ENCODE data around the gene ACTRT1. TPM values are rescaled to one million over a fixed set of nuclear protein-coding genes. Genes with fewer than 3 reads are reported as not detected.

Gene ACTRT1
- total RNA-seq, 2 donors from 2014 or later, result 0.42 TPM; not detected in 1

DNA sequence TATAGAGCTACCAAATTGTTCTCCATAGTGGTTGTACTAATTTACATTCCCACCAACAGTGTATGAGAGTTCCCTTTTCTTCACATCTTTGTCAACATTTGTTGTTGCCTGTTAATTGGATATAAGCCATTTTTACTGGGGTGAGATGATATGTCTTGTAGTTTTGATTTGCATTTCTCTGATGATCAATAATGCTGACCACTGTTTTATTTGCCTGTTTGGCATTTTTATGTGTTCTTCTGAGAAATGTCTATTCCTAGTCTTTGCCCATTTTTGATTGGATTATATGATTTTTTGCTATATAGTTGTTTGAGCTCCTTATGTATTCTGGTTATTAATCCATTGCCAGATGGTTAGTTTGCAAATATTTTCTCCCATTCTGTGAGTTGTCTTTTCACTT lies 44.3 kb downstream of the ACTRT1 start:
- Histone ChIP-seq H3K4me1 (ENCODE audit: control insufficient read depth, insufficient read depth, low read length) (no peaks in the 10 kb centered on the region), H3K27ac (ENCODE audit: low read depth, low read length) (no peak overlapping the region), H3K9ac (ENCODE audit: extremely low read depth, low read length, poor library complexity, severe bottlenecking) (no peak overlapping the region), H3K4me3 (ENCODE audit: low read length) (no peak overlapping the region), H3K36me3 (ENCODE audit: control insufficient read depth, insufficient read depth, low read length) (no peaks in the 10 kb centered on the region), H3K27me3 (ENCODE audit: control insufficient read depth, insufficient read depth, low read length, poor library complexity, severe bottlenecking) (no peaks in the 10 kb centered on the region), H3K9me3 (ENCODE audit: control insufficient read depth, low read length) (no peaks in the 10 kb centered on the region)
- peaks cover 18% of the 10 kb centered on the region for H3K9me3 Mint-ChIP-seq
- no peak overlapping the region for H3K4me3 Mint-ChIP-seq
- no peak for DNase-seq
- no peaks in the 10 kb centered on the region for H3K4me1 Mint-ChIP-seq
- TF ChIP-seq, protein P1, sequence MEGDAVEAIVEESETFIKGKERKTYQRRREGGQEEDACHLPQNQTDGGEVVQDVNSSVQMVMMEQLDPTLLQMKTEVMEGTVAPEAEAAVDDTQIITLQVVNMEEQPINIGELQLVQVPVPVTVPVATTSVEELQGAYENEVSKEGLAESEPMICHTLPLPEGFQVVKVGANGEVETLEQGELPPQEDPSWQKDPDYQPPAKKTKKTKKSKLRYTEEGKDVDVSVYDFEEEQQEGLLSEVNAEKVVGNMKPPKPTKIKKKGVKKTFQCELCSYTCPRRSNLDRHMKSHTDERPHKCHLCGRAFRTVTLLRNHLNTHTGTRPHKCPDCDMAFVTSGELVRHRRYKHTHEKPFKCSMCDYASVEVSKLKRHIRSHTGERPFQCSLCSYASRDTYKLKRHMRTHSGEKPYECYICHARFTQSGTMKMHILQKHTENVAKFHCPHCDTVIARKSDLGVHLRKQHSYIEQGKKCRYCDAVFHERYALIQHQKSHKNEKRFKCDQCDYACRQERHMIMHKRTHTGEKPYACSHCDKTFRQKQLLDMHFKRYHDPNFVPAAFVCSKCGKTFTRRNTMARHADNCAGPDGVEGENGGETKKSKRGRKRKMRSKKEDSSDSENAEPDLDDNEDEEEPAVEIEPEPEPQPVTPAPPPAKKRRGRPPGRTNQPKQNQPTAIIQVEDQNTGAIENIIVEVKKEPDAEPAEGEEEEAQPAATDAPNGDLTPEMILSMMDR (conservative IDR thresholded peaks at IDR 0.05), result no peak
- no peak overlapping the region for H3K27ac Mint-ChIP-seq
- no peaks in the 10 kb centered on the region for H3K27me3 Mint-ChIP-seq (ENCODE audit: insufficient read depth)
- H3K36me3 Mint-ChIP-seq (ENCODE audit: low read depth), result no peaks in the 10 kb centered on the region

All from endodermal cell (in vitro differentiated cells).